Fibroblast of lung (primary cell): ENCODE measurements around the gene SLC39A9. TPM values are rescaled to one million over a fixed set of nuclear protein-coding genes. Genes with fewer than 3 reads are reported as not detected.
"Not testable (repeated sequence)": the region's sequence is repeated elsewhere in the genome, so short reads cannot be mapped to it uniquely, and the experiment has no call there.

Experiments
- DNase-seq, 2 donors: peaks; one replicate each; pipeline versions ENCODE4 v3.0.0 to v3.0.0-alpha.2; 2010; ENCODE audit warnings: low read depth in 2 of 2
- H2AFZ ChIP-seq: 2 replicates; pipeline ENCODE4 v1.5.1; 2012; ENCODE audit warnings: low read length, control low read depth, inconsistent platforms
- H3K27ac ChIP-seq: 2 replicates; pipeline ENCODE4 v1.5.1; 2011; ENCODE audit warnings: low read length, control low read depth; ENCODE audit not compliant: insufficient read depth
- H3K27me3 ChIP-seq: 2 replicates; pipeline ENCODE4 v1.5.1; 2011; ENCODE audit warnings: mild to moderate bottlenecking, low read length; ENCODE audit not compliant: control insufficient read depth, insufficient read depth
- H3K36me3 ChIP-seq: 2 replicates; pipeline ENCODE4 v1.5.1; 2011; ENCODE audit warnings: low read length; ENCODE audit not compliant: control insufficient read depth, insufficient read depth
- H3K4me1 ChIP-seq: 2 replicates; pipeline ENCODE4 v1.5.1; 2011; ENCODE audit warnings: low read length; ENCODE audit not compliant: control insufficient read depth, insufficient read depth; ENCODE audit errors: extremely low read depth
- H3K4me2 ChIP-seq: 2 replicates; pipeline ENCODE4 v1.5.1; 2011; ENCODE audit warnings: low read length, control low read depth; ENCODE audit not compliant: insufficient read depth; ENCODE audit errors: extremely low read depth
- H3K4me3 ChIP-seq, 4 experiments: fragments of 200-600 bp in 1 of 4; sonication (generic) in 1 of 4; replicated peaks in 1 of 4; 2 replicates each; pipeline ENCODE4 v1.5.1; 2011 to 2016; ENCODE audit warnings: low read length in 4 of 4, low read depth in 3 of 4, mild to moderate bottlenecking in 3 of 4, control low read depth in 2 of 4, inconsistent platforms in 1 of 4, mixed read lengths in 1 of 4; ENCODE audit not compliant: insufficient read depth in 1 of 4; ENCODE audit errors: control extremely low read depth in 1 of 4
- H3K79me2 ChIP-seq: 2 replicates; pipeline ENCODE4 v1.5.1; 2012; ENCODE audit warnings: mild to moderate bottlenecking, low read length, inconsistent platforms; ENCODE audit not compliant: control insufficient read depth, insufficient read depth
- H3K9ac ChIP-seq: 2 replicates; pipeline ENCODE4 v1.5.1; 2011; ENCODE audit warnings: mild to moderate bottlenecking, low read length, control low read depth; ENCODE audit not compliant: insufficient read depth
- H3K9me3 ChIP-seq: 2 replicates; pipeline ENCODE4 v1.5.1; 2012; ENCODE audit warnings: low read depth, low read length; ENCODE audit not compliant: control insufficient read depth, insufficient read depth
- H4K20me1 ChIP-seq: 2 replicates; pipeline ENCODE4 v1.5.1; 2011; ENCODE audit warnings: low read length; ENCODE audit not compliant: control insufficient read depth, insufficient read depth; ENCODE audit errors: extremely low read depth
- EZH2 ChIP-seq: IDR thresholded peaks from 2 replicates; pipeline ENCODE4 v1.5.1; 2012; ENCODE audit warnings: low read length, control low read depth, mild to moderate bottlenecking; ENCODE audit errors: missing control alignments
- polyA plus RNA-seq, 2 donors: library from polyadenylated mRNA; depleted of rRNA in 1 of 2; stranded (reverse) in 1 of 2; unstranded in 1 of 2; fragments of >200 nt; gene quantifications; 2 replicates each; pipeline ENCODE4 v1.2.1, GENCODE V29; 2011 to 2012; ENCODE audit warnings: missing spikeins in 1 of 2
- total RNA-seq: library from RNA; depleted of rRNA; stranded (reverse); fragments of >200 nt; gene quantifications from 2 replicates; pipeline ENCODE4 v1.2.1, GENCODE V29; 2014
- TF ChIP-seq, protein P1 (sequence below), 2 donors: IDR thresholded peaks in 1 of 2; conservative IDR thresholded peaks in 1 of 2; 1 replicate in 1 of 2; 2 replicates in 1 of 2; pipeline ENCODE4 v1.5.1; 2011 to 2012; ENCODE audit warnings: low read length in 2 of 2, control low read depth in 1 of 2, inconsistent platforms in 1 of 2, low read depth in 1 of 2, mild to moderate bottlenecking in 1 of 2

SLC39A9 gene
- total and polyA plus RNA-seq, 2 donors (not counting 1 experiment from before 2014, with no cell fraction given): 81.9 to 104 TPM

GRCh38 chr14:69493791-69494190 lies 95.3 kb downstream of the SLC39A9 start:
- DNase-seq: no peak
- Histone ChIP-seq H3K36me3 (no peaks in the 10 kb centered on the region), H3K4me3 (no peak overlapping the region), H3K4me2 (no peak overlapping the region), H4K20me1 (no peaks in the 10 kb centered on the region), H2AFZ (no peak overlapping the region), H3K27ac (no peak overlapping the region), H3K9me3 (no peaks in the 10 kb centered on the region), H3K27me3 (peaks cover 15% of the 10 kb centered on the region), H3K4me1 (no peaks in the 10 kb centered on the region), H3K79me2 (no peaks in the 10 kb centered on the region), H3K9ac (no peak overlapping the region)
- TF ChIP-seq EZH2: no peak
- TF ChIP-seq, protein P1, sequence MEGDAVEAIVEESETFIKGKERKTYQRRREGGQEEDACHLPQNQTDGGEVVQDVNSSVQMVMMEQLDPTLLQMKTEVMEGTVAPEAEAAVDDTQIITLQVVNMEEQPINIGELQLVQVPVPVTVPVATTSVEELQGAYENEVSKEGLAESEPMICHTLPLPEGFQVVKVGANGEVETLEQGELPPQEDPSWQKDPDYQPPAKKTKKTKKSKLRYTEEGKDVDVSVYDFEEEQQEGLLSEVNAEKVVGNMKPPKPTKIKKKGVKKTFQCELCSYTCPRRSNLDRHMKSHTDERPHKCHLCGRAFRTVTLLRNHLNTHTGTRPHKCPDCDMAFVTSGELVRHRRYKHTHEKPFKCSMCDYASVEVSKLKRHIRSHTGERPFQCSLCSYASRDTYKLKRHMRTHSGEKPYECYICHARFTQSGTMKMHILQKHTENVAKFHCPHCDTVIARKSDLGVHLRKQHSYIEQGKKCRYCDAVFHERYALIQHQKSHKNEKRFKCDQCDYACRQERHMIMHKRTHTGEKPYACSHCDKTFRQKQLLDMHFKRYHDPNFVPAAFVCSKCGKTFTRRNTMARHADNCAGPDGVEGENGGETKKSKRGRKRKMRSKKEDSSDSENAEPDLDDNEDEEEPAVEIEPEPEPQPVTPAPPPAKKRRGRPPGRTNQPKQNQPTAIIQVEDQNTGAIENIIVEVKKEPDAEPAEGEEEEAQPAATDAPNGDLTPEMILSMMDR (conservative IDR thresholded peaks at IDR 0.05 in 1 of 2, IDR thresholded peaks at IDR 0.05 in 1 of 2; ENCODE audit: low read depth in 1 of 2, low read length in 2 of 2): no peak

GRCh38 chr14:69495341-69495921 lies 96.9 kb downstream of the SLC39A9 start:
- no peak overlapping the region for H3K9ac ChIP-seq
- H3K36me3 ChIP-seq: no peaks in the 10 kb centered on the region
- no peak for DNase-seq
- peaks cover 15% of the 10 kb centered on the region for H3K27me3 ChIP-seq
- no peaks in the 10 kb centered on the region for H4K20me1 ChIP-seq
- TF ChIP-seq, protein P1 (conservative IDR thresholded peaks at IDR 0.05 in 1 of 2, IDR thresholded peaks at IDR 0.05 in 1 of 2; ENCODE audit: low read depth in 1 of 2, low read length in 2 of 2): no peak
- no peak for TF ChIP-seq EZH2
- no peaks in the 10 kb centered on the region for H3K4me1 ChIP-seq
- no peak overlapping the region for H3K27ac ChIP-seq
- no peak overlapping the region for H2AFZ ChIP-seq
- no peaks in the 10 kb centered on the region for H3K79me2 ChIP-seq
- no peak overlapping the region for H3K4me2 ChIP-seq
- H3K9me3 ChIP-seq: no peaks in the 10 kb centered on the region
- no peak overlapping the region for H3K4me3 ChIP-seq

DNA sequence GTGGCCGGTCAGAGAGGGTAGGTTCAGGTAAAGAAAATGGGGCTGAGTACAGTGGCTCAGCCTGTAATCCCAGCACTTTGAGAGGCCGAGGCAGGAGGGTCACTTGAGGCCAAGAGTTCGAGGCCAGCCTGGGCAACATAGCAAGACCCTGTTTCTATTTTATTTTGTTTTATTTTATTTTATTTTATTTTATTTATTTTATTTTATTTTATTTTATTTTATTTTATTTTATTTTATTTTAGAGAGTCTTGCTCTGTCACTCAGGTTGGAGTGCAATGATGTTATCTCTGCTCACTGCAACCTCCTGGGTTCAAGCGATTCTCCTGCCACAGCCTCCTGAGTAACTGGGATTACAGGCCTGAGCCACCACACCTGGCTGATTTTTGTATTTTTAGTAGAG lies 99.4 kb downstream of the SLC39A9 start:
- H3K27ac ChIP-seq, H3K4me3 ChIP-seq, DNase-seq, H2AFZ ChIP-seq, H3K79me2 ChIP-seq, H3K9ac ChIP-seq, H3K36me3 ChIP-seq, H3K9me3 ChIP-seq, H4K20me1 ChIP-seq, H3K4me2 ChIP-seq, H3K4me1 ChIP-seq: not testable (repeated sequence)
- peaks cover 13% of the 10 kb centered on the region for H3K27me3 ChIP-seq

DNA sequence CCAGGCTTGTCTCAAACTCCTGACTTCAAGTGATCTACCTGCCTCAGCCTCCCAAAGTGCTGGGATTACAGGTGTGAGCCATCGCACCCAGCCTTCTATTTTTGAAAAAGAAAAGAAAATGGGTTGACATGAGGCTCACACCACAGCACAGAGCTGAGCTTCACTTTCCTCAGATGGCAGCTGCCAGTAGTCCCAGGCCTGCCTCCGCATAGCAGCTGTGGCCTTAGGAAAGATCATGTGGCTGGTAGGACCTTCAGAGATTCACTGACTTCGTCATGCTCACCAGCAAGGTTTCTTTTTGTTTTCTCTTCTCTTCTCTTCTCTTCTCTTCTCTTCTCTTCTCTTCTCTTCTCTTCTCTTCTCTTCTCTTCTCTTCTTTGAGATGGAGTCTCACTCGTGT lies 99.8 kb downstream of the SLC39A9 start:
- not testable (repeated sequence) for H4K20me1 ChIP-seq, H3K9me3 ChIP-seq, H2AFZ ChIP-seq, H3K9ac ChIP-seq, H3K36me3 ChIP-seq, H3K27ac ChIP-seq, H3K79me2 ChIP-seq, H3K4me1 ChIP-seq, H3K4me2 ChIP-seq, H3K4me3 ChIP-seq, DNase-seq
- H3K27me3 ChIP-seq: peaks cover 13% of the 10 kb centered on the region
